Loucy (cell line): ENCODE results near the gene LRG1.

Source experiments
- H2AFZ ChIP-seq: fragments of 200-600 bp; sonication (generic); 2 replicates; pipeline ENCODE4 v1.6.0; 2016; ENCODE audit warnings: antibody characterized with exemption, mild to moderate bottlenecking, low read length, moderate library complexity
- H3F3A ChIP-seq: fragments of 200-600 bp; 2 replicates; pipeline ENCODE4 v1.6.0; 2016; ENCODE audit warnings: antibody characterized with exemption, low read depth, mild to moderate bottlenecking
- H3K27me3 ChIP-seq: fragments of 200-600 bp; sonication (generic); 2 replicates; pipeline ENCODE4 v1.6.1; 2014; ENCODE audit warnings: low read length, mild to moderate bottlenecking; ENCODE audit not compliant: insufficient read depth, poor library complexity, severe bottlenecking
- H3K36me3 ChIP-seq: fragments of 200-600 bp; sonication (generic); 2 replicates; pipeline ENCODE4 v1.6.1; 2016; ENCODE audit warnings: low read length; ENCODE audit not compliant: insufficient read depth
- H3K4me1 ChIP-seq: fragments of 200-600 bp; sonication (generic); 2 replicates; pipeline ENCODE4 v1.5.1; 2014; ENCODE audit warnings: low read length, mild to moderate bottlenecking; ENCODE audit not compliant: insufficient read depth, poor library complexity, severe bottlenecking
- H3K4me2 ChIP-seq: fragments of 200-600 bp; sonication (generic); 2 replicates; pipeline ENCODE4 v1.6.0; 2014; ENCODE audit warnings: antibody characterized with exemption, low read length, low read depth, mild to moderate bottlenecking; ENCODE audit not compliant: poor library complexity, severe bottlenecking
- H3K4me3 ChIP-seq: fragments of 200-600 bp; sonication (generic); 2 replicates; pipeline ENCODE4 v1.5.1; 2014; ENCODE audit warnings: low read length, mild to moderate bottlenecking, mixed read lengths; ENCODE audit not compliant: poor library complexity, severe bottlenecking
- H3K79me2 ChIP-seq: fragments of 200-600 bp; sonication (generic); 2 replicates; pipeline ENCODE4 v1.6.1; 2014; ENCODE audit warnings: low read length; ENCODE audit not compliant: insufficient read depth
- H3K9ac ChIP-seq: fragments of 200-600 bp; sonication (generic); 2 replicates; pipeline ENCODE4 v1.6.0; 2014; ENCODE audit warnings: mild to moderate bottlenecking, low read depth, low read length, moderate library complexity; ENCODE audit not compliant: poor library complexity, severe bottlenecking
- H3K9me2 ChIP-seq: fragments of 200-600 bp; sonication (generic); replicated peaks from 2 replicates; pipeline ENCODE4 v1.6.1; 2016; ENCODE audit warnings: low read depth, low read length, mixed read lengths
- H3K9me3 ChIP-seq: fragments of 200-600 bp; sonication (generic); 2 replicates; pipeline ENCODE4 v1.6.1; 2014; ENCODE audit warnings: mild to moderate bottlenecking, antibody characterized with exemption, low read length, low read depth; ENCODE audit not compliant: insufficient read depth
- H4K20me1 ChIP-seq: fragments of 200-600 bp; sonication (generic); 2 replicates; pipeline ENCODE4 v1.6.0; 2014; ENCODE audit warnings: antibody characterized with exemption, low read length, mild to moderate bottlenecking; ENCODE audit not compliant: insufficient read depth, poor library complexity, severe bottlenecking
- EZH2phosphoT487 ChIP-seq: fragments of 200-600 bp; IDR thresholded peaks from 2 replicates; pipeline ENCODE4 v1.6.1; 2018; ENCODE audit warnings: antibody characterized with exemption, mild to moderate bottlenecking, moderate library complexity, borderline replicate concordance
- TF ChIP-seq, protein P1 (sequence below): fragments of 200-600 bp; sonication (generic); conservative IDR thresholded peaks from 2 replicates; pipeline ENCODE4 v1.5.1; 2014; ENCODE audit warnings: mild to moderate bottlenecking, antibody characterized with exemption, low read length

LRG1 gene

DNA sequence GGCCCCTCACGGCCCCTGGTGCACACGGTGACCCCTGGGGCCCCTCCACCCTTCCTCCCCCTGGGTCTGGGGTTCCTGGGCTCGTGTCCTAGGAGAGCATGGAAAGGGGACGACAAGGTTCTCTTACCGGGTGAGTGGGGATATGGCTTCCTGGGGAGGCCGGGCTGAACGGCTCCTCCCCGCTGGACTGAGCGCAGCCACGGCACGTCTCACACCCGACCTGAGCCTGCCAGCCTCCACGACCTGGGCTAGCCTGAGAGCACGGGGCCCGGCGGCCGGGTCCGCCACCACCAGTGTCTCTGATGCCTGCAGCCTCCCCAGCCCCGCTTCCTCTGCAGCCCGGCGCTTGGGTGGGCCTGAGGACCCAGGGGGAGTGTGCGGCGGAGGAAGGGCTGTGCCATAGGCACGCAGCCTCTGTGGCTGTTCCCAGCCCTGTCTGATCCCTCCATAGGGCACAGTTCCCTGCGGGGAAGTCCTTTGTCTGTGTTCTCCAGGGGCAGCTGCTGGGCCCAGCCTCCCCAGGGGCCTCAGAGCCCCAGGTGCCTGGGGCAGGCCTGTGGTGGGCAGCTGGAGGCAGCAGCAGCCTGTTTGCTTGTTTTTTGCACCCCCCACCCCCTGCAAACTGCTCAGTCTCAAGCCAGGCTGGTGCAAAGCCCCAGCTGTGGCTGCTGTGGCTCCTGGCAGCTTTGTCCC, 36.6 kb downstream of the LRG1 start:
- H3K27me3 ChIP-seq: no peaks in the 10 kb centered on the region
- H3K4me2 ChIP-seq: no peak overlapping the region
- no peak overlapping the region for H3K9ac ChIP-seq
- no peak overlapping the region for H3K4me3 ChIP-seq
- no peaks in the 10 kb centered on the region for H3K9me3 ChIP-seq
- no peaks in the 10 kb centered on the region for H3K9me2 ChIP-seq
- H3K36me3 ChIP-seq: peaks cover 16% of the 10 kb centered on the region; the same call in 1 of the 2 replicates
- H3F3A ChIP-seq: no peaks in the 10 kb centered on the region
- H3K4me1 ChIP-seq: peaks cover 5% of the 10 kb centered on the region
- H3K79me2 ChIP-seq: no peaks in the 10 kb centered on the region
- TF ChIP-seq EZH2phosphoT487: no peak
- TF ChIP-seq, protein P1, sequence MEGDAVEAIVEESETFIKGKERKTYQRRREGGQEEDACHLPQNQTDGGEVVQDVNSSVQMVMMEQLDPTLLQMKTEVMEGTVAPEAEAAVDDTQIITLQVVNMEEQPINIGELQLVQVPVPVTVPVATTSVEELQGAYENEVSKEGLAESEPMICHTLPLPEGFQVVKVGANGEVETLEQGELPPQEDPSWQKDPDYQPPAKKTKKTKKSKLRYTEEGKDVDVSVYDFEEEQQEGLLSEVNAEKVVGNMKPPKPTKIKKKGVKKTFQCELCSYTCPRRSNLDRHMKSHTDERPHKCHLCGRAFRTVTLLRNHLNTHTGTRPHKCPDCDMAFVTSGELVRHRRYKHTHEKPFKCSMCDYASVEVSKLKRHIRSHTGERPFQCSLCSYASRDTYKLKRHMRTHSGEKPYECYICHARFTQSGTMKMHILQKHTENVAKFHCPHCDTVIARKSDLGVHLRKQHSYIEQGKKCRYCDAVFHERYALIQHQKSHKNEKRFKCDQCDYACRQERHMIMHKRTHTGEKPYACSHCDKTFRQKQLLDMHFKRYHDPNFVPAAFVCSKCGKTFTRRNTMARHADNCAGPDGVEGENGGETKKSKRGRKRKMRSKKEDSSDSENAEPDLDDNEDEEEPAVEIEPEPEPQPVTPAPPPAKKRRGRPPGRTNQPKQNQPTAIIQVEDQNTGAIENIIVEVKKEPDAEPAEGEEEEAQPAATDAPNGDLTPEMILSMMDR: no peak
- H2AFZ ChIP-seq: no peak overlapping the region
- no peaks in the 10 kb centered on the region for H4K20me1 ChIP-seq

DNA sequence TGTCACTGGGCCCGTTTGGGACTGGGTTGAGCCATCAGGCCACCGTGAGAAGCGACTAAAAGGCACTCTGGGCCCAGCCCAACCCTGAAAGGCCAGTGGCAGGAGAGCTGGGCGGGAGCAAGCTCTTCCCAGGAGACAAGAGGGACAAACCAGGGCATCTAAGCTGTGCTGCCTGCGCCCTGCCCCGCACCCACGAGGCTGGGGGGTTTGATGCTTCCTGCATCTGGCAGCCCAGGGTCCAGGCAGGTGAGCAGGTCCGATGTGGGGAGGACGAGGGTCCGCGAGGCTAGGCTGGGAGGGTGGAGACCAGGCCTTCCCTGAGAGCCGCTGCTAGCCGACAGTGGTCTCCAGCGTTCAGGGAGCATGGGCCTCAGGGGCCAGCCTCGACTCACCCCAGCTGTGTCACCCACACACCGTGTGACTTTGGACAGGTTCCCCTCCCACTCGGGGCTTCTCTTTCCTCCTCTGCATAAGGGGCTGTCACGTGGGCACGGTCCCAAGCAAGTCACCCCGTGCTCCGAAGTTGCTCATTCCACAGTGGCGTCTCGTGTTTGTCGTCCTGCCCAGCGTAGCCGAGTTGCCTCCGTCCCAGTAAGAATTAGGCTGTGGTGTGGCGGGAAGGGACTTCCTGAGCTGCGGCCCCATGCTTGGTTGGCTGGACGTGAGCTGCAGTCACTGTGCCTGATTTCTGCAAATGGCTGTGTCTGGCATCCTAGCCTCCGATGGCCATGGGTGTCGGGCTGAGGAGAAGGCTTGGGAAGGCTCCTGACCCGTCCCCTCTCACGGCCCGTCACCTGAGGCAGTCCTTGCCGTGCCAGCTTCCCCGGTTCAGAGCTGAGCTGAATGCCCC, 37.3 kb downstream of the LRG1 start:
- H3K4me3 ChIP-seq: no peak overlapping the region
- no peak overlapping the region for H2AFZ ChIP-seq
- no peaks in the 10 kb centered on the region for H3K79me2 ChIP-seq
- no peaks in the 10 kb centered on the region for H3K27me3 ChIP-seq
- H3F3A ChIP-seq: no peaks in the 10 kb centered on the region
- no peaks in the 10 kb centered on the region for H3K9me3 ChIP-seq
- H3K4me1 ChIP-seq: peaks cover 5% of the 10 kb centered on the region
- TF ChIP-seq, protein P1: no peak
- H3K36me3 ChIP-seq: peaks cover 24% of the 10 kb centered on the region; the same call in 1 of the 2 replicates
- H3K9me2 ChIP-seq: no peaks in the 10 kb centered on the region
- no peaks in the 10 kb centered on the region for H4K20me1 ChIP-seq
- no peak overlapping the region for H3K9ac ChIP-seq
- H3K4me2 ChIP-seq: no peak overlapping the region

DNA sequence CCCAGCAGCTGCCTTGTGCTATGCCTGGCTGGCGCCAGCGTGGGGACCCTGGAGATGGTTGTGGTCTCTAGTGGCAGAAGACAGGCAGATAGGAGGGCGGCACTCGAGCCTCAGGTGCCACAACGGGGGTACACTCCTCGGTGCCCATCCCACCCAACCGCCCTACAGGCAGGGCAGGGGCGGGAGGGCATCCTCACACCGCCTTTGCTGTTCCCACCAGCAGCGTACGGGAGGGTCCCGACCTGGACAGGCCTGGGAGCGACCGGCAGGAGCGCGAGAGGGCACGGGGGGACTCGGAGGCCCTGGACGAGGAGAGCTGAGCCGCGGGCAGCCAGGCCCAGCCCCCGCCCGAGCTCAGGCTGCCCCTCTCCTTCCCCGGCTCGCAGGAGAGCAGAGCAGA, 38.1 kb downstream of the LRG1 start:
- H3K36me3 ChIP-seq: peaks cover 25% of the 10 kb centered on the region; the same call in 1 of the 2 replicates

More for the DNA sequence above, 38.1 kb downstream of the LRG1 start:
- Histone ChIP-seq H2AFZ (no peak overlapping the region), H3K4me1 (peaks cover 5% of the 10 kb centered on the region), H3F3A (no peaks in the 10 kb centered on the region), H3K4me2 (no peak overlapping the region), H3K9me3 (no peaks in the 10 kb centered on the region), H4K20me1 (no peaks in the 10 kb centered on the region), H3K79me2 (no peaks in the 10 kb centered on the region), H3K9me2 (no peaks in the 10 kb centered on the region), H3K9ac (no peak overlapping the region), H3K27me3 (no peaks in the 10 kb centered on the region), H3K4me3 (no peak overlapping the region)
- TF ChIP-seq, protein P1: no peak
- TF ChIP-seq EZH2phosphoT487: no peak
